IMR-90 (cell line): ENCODE results near the gene GBF1. TPM values are rescaled to one million over a fixed set of nuclear protein-coding genes. Genes with fewer than 3 reads are reported as not detected.

Experiments
- ATAC-seq: fragments of 200-7000 bp; cut with Tn5 transposase; 2 replicates; pipeline ENCODE4 v1.9.1; 2020; ENCODE audit warnings: low read depth, mild to moderate bottlenecking, moderate library complexity
- BruUV-seq: library from RNA; stranded (reverse); fragments of 400-500 nt; replicated peaks from 2 replicates; lab custom pipeline; 2021; lab: Mats Ljungman, UMichigan
- CTCF ChIA-PET: fragments of 300-600 bp; formaldehyde crosslinking; extraction: SDS; loops from one replicate; lab custom pipeline; 2021; ENCODE audit warnings: antibody characterized with exemption; lab: Yijun Ruan, JAX
- POLR2A ChIA-PET: fragments of 300-600 bp; sonication (Branson Sonifier 250); formaldehyde crosslinking; loops from one replicate; lab custom pipeline; 2022; ENCODE audit warnings: antibody characterized with exemption; ENCODE audit not compliant: unreplicated experiment; lab: Charles Lee
- DNase-seq: peaks from one replicate; pipeline ENCODE4 v3.0.0; 2013
- H2AFZ ChIP-seq: replicated peaks from 2 replicates; pipeline ENCODE3; 2013; ENCODE audit warnings: low read length, mild to moderate bottlenecking; ENCODE audit not compliant: poor library complexity
- H2AK5ac ChIP-seq: 2 replicates; pipeline ENCODE4 v1.6.1; 2013; ENCODE audit warnings: low read depth, low read length, inconsistent platforms
- H2AK9ac ChIP-seq: replicated peaks from 2 replicates; pipeline ENCODE3; 2013; ENCODE audit warnings: mild to moderate bottlenecking, low read depth, low read length, moderate library complexity; ENCODE audit not compliant: poor library complexity
- H2BK120ac ChIP-seq: 2 replicates; pipeline ENCODE4 v1.6.1; 2013; ENCODE audit warnings: low read depth, low read length, inconsistent platforms
- H2BK15ac ChIP-seq: 3 replicates; pipeline ENCODE4 v1.6.1; 2013; ENCODE audit warnings: low read depth, low read length, inconsistent platforms
- H2BK20ac ChIP-seq: 2 replicates; pipeline ENCODE4 v1.6.1; 2013; ENCODE audit warnings: low read depth, mild to moderate bottlenecking, inconsistent platforms, low read length, moderate library complexity
- H2BK5ac ChIP-seq: 2 replicates; pipeline ENCODE4 v1.6.1; 2013; ENCODE audit warnings: mild to moderate bottlenecking, low read depth, low read length, inconsistent platforms; ENCODE audit not compliant: poor library complexity, severe bottlenecking
- H3K14ac ChIP-seq: replicated peaks from 2 replicates; pipeline ENCODE4 v1.6.1; 2013; ENCODE audit warnings: low read depth, low read length, inconsistent platforms
- H3K18ac ChIP-seq: 2 replicates; pipeline ENCODE4 v1.6.1; 2013; ENCODE audit warnings: low read depth, low read length, control low read depth
- H3K23ac ChIP-seq: 2 replicates; pipeline ENCODE4 v1.6.1; 2013; ENCODE audit warnings: low read depth, low read length, inconsistent platforms
- H3K27ac ChIP-seq: 2 replicates; pipeline ENCODE4 v1.5.1; 2013; ENCODE audit warnings: mild to moderate bottlenecking, control low read depth, low read length; ENCODE audit not compliant: insufficient read depth
- H3K27me3 ChIP-seq: 2 replicates; pipeline ENCODE4 v1.6.1; 2013; ENCODE audit warnings: low read length; ENCODE audit not compliant: control insufficient read depth, insufficient read depth
- H3K36me3 ChIP-seq: 2 replicates; pipeline ENCODE4 v1.6.1; 2013; ENCODE audit warnings: low read length, mixed read lengths; ENCODE audit not compliant: control insufficient read depth, insufficient read depth
- H3K4ac ChIP-seq: 2 replicates; pipeline ENCODE4 v1.6.1; 2013; ENCODE audit warnings: low read depth, low read length, inconsistent platforms
- H3K4me1 ChIP-seq: 2 replicates; pipeline ENCODE4 v1.6.1; 2013; ENCODE audit warnings: low read length, mixed read lengths; ENCODE audit not compliant: control insufficient read depth, insufficient read depth
- H3K4me2 ChIP-seq: 2 replicates; pipeline ENCODE4 v1.6.1; 2013; ENCODE audit warnings: low read depth, mild to moderate bottlenecking, control low read depth, low read length, moderate library complexity
- H3K4me3 ChIP-seq: 2 replicates; pipeline ENCODE4 v1.5.1; 2013; ENCODE audit warnings: low read depth, mild to moderate bottlenecking, control low read depth, low read length, moderate library complexity; ENCODE audit not compliant: insufficient read depth
- H3K56ac ChIP-seq: 2 replicates; pipeline ENCODE4 v1.6.1; 2013; ENCODE audit warnings: low read length, inconsistent platforms; ENCODE audit not compliant: insufficient read depth; ENCODE audit errors: extremely low read depth
- H3K79me1 ChIP-seq, 2 experiments: 2 replicates each; pipeline ENCODE4 v1.6.1; 2013; ENCODE audit warnings: low read length in 2 of 2, inconsistent platforms in 1 of 2, low read depth in 1 of 2
- H3K9ac ChIP-seq: 2 replicates; pipeline ENCODE4 v1.6.1; 2013; ENCODE audit warnings: low read depth, low read length, control low read depth
- H3K9me1 ChIP-seq: 2 replicates; pipeline ENCODE4 v1.6.1; 2013; ENCODE audit warnings: low read length, inconsistent platforms; ENCODE audit not compliant: insufficient read depth
- H3K9me3 ChIP-seq: 2 replicates; pipeline ENCODE4 v1.6.1; 2013; ENCODE audit warnings: low read length; ENCODE audit not compliant: control insufficient read depth, insufficient read depth
- H4K20me1 ChIP-seq: 2 replicates; pipeline ENCODE4 v1.6.1; 2013; ENCODE audit warnings: low read length, inconsistent platforms; ENCODE audit not compliant: insufficient read depth
- H4K5ac ChIP-seq: 2 replicates; pipeline ENCODE4 v1.6.1; 2013; ENCODE audit warnings: mild to moderate bottlenecking, low read depth, low read length, control low read depth
- H4K8ac ChIP-seq, 2 experiments: 2 replicates each; pipeline ENCODE4 v1.6.1; 2013; ENCODE audit warnings: low read depth in 2 of 2, low read length in 2 of 2, control low read depth in 1 of 2, inconsistent platforms in 1 of 2
- H4K91ac ChIP-seq: 2 replicates; pipeline ENCODE4 v1.6.1; 2013; ENCODE audit warnings: low read depth, low read length, inconsistent platforms; ENCODE audit not compliant: insufficient read depth
- WGBS, 2 experiments: methylation state at CpG; one replicate each; pipeline versions ENCODE4 v1.1.5 to v1.1.7; 2013; ENCODE audit warnings: missing lambda C conversion rate in 2 of 2; ENCODE audit not compliant: insufficient read length in 1 of 2; ENCODE audit errors: extremely low coverage in 2 of 2; 5-methylcytosine and 5-hydroxymethylcytosine counted together
- dilution Hi-C: fragments of 300-500 bp; cut with HindIII; formaldehyde crosslinking; loops from one replicate; pipeline ENCODE4 v1.14.3; 2018; ENCODE audit warnings: low sequenced_read_pairs; ENCODE audit not compliant: unreplicated experiment
- in situ Hi-C: fragments of 300-500 bp; cut with MboI; formaldehyde crosslinking; loops from 3 replicates; pipeline ENCODE4 v1.14.3; 2019; ENCODE audit warnings: low sequenced_read_pairs, inconsistent platforms, mixed read lengths
- intact Hi-C: fragments of 100-400 bp; cut with micrococcal nuclease; formaldehyde crosslinking; loops from 2 replicates; pipeline ENCODE4 v1.10.0; 2022
- polyA plus RNA-seq, 3 experiments: library from polyadenylated mRNA; depleted of rRNA; stranded (reverse); fragments of >200 nt; gene quantifications; 2 replicates each; pipeline ENCODE4 v1.2.3, GENCODE V29; 2012; ENCODE audit warnings: low replicate concordance in 1 of 3
- total RNA-seq: library from RNA; depleted of rRNA; stranded (reverse); fragments of >200 nt; gene quantifications from 2 replicates; pipeline ENCODE4 v1.2.3, GENCODE V29; 2012
- TF ChIP-seq, protein P1 (sequence below): fragments of 150-350 bp; IDR thresholded peaks from 2 replicates; pipeline ENCODE4 v1.6.1; 2016; ENCODE audit warnings: low read depth, mild to moderate bottlenecking, low read length, moderate library complexity, borderline replicate concordance

The GBF1 gene
- total and polyA plus RNA-seq, 2 of the 4 experiments (the other 2 are of a cell fraction): 38.7 to 40.1 TPM

DNA sequence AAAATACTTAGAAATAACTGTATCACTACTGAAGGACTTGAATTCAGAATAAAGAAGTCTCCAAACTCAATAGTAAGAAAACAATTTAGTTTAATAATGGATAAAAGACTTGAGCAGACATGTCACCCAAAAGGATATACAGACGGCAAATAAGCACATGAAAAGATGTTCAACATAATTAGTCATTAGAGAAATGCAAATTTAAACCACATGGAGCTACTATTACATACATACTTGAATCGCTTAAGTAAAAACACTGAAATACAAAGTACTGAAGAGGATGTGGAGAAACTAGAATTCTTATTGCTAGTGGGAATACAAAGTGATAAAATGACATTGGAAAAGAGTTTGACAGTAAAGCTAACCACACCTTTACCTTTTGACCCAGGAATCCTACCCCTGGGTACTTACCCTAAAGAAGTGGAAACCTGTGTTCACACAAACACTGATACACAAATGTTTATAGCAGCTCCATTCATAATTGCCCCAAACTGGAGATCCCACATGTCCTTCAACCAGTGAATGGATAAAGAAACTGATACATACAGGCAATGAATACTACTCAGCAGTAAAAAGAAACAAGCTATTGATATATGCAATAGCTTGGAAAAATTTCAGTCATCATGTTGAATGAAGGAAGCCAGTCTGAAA is 95.8 kb downstream of the GBF1 start:
- in situ Hi-C loops: no loop called here
- POLR2A ChIA-PET: no interaction called here

More for the DNA sequence above, 95.8 kb downstream of the GBF1 start:
- H3K9me1 ChIP-seq: peaks cover 8% of the 10 kb centered on the region; the same call in 1 of the 2 replicates
- peaks cover 8 to 37% of the 10 kb centered on the region in 2 experiments; a peak in 3 of 4 replicates for H3K79me1 ChIP-seq
- H4K91ac ChIP-seq: no peak overlapping the region
- no peak overlapping the region for H3K4me2 ChIP-seq
- peaks cover 10% of the 10 kb centered on the region; the same call in 1 of the 2 replicates for H4K20me1 ChIP-seq
- H3K23ac ChIP-seq: no peak overlapping the region; the same call in 1 of the 2 replicates
- peak overlapping the region; percentile 35 for H2BK5ac ChIP-seq
- no CpG with 5 or more reads among the region's 2 CpGs for WGBS, 2 experiments
- H2BK15ac ChIP-seq: no peak overlapping the region
- peaks cover 2% of the 10 kb centered on the region for H3K36me3 ChIP-seq
- H3K18ac ChIP-seq: no peak overlapping the region
- H3K9me3 ChIP-seq: no peaks in the 10 kb centered on the region
- TF ChIP-seq, protein P1, sequence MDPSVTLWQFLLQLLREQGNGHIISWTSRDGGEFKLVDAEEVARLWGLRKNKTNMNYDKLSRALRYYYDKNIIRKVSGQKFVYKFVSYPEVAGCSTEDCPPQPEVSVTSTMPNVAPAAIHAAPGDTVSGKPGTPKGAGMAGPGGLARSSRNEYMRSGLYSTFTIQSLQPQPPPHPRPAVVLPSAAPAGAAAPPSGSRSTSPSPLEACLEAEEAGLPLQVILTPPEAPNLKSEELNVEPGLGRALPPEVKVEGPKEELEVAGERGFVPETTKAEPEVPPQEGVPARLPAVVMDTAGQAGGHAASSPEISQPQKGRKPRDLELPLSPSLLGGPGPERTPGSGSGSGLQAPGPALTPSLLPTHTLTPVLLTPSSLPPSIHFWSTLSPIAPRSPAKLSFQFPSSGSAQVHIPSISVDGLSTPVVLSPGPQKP: no peak
- intact Hi-C loops: loop anchor here (5.0 kb wide), 1 partner anchor 94 kb away; the partner anchor contains the start of gene GBF1
- no peak overlapping the region for H3K56ac ChIP-seq
- H4K5ac ChIP-seq: no peak overlapping the region
- BruUV-seq: no TSS peak
- H4K8ac ChIP-seq: no peak overlapping the region
- H3K4me1 ChIP-seq: peaks cover 14% of the 10 kb centered on the region
- H3K9ac ChIP-seq: no peak overlapping the region
- no peak overlapping the region for H3K27ac ChIP-seq
- no peak overlapping the region for H2AFZ ChIP-seq
- CTCF ChIA-PET: interaction anchor here (0.6 to 1.2 kb wide), 3 partner anchors 11 to 109 kb away, joined by 3 to 4 read pairs (median 4); no protein-coding TSS in a partner anchor
- dilution Hi-C loops: no loop called here
- H2AK9ac ChIP-seq: no peak overlapping the region
- H3K27me3 ChIP-seq: no peaks in the 10 kb centered on the region
- DNase-seq (peak; percentile 10), ATAC-seq (no peak)
- H3K14ac ChIP-seq: no peak overlapping the region
- H2AK5ac ChIP-seq: no peak overlapping the region
- no peak overlapping the region for H3K4me3 ChIP-seq
- H2BK120ac ChIP-seq: no peak overlapping the region
- H2BK20ac ChIP-seq: no peak overlapping the region
- no peak overlapping the region for H3K4ac ChIP-seq
